GM18499 (cell line): ENCODE measurements around the gene PLAGL1.
"Not testable (repeated sequence)": the region's sequence is repeated elsewhere in the genome, so short reads cannot be mapped to it uniquely, and the experiment has no call there.

ENCODE experiments used
- ATAC-seq: cut with Tn5 transposase; IDR thresholded peaks from one replicate; pipeline ENCODE4 v1.9.1; 2021; ENCODE audit warnings: moderate number of reproducible peaks; ENCODE audit not compliant: insufficient read depth, unreplicated experiment

PLAGL1 gene

GRCh38 chr6:143941852-143942627 is 66.0 kb downstream of the PLAGL1 start:
- ATAC-seq: no peak

GRCh38 chr6:143940011-143940597 is 68.0 kb downstream of the PLAGL1 start:
- peak; percentile 78 for ATAC-seq

- no peak for ATAC-seq
These were observed 68.7 kb downstream of the PLAGL1 start for GRCh38 chr6:143939364-143939763.

- no peak for ATAC-seq
These were observed 70.4 kb downstream of the PLAGL1 start for GRCh38 chr6:143937668-143937970.

GRCh38 chr6:143936778-143937667 is 71.0 kb downstream of the PLAGL1 start:
- ATAC-seq: no peak

- ATAC-seq: no peak
These were observed 71.7 kb downstream of the PLAGL1 start for GRCh38 chr6:143936347-143936746.

- ATAC-seq: no peak
These were observed 73.2 kb downstream of the PLAGL1 start for GRCh38 chr6:143934867-143935266.

GRCh38 chr6:143934331-143934730 is 73.7 kb downstream of the PLAGL1 start:
- no peak for ATAC-seq

- ATAC-seq: no peak
These were observed 78.1 kb downstream of the PLAGL1 start for GRCh38 chr6:143929975-143930374.

GRCh38 chr6:143928853-143929252 is 79.2 kb downstream of the PLAGL1 start:
- no peak for ATAC-seq

GRCh38 chr6:143917026-143917425 is 91.0 kb downstream of the PLAGL1 start:
- not testable (repeated sequence) for ATAC-seq

GRCh38 chr6:143912671-143913070 is 95.4 kb downstream of the PLAGL1 start:
- no peak for ATAC-seq

GRCh38 chr6:143911028-143911427 is 97.0 kb downstream of the PLAGL1 start:
- ATAC-seq: no peak

GRCh38 chr6:143902827-143903226 is 105.2 kb downstream of the PLAGL1 start:
- no peak for ATAC-seq

GRCh38 chr6:143901885-143902750 is 105.9 kb downstream of the PLAGL1 start:
- peak; percentile 94 for ATAC-seq

- no peak for ATAC-seq
These were observed 107.7 kb downstream of the PLAGL1 start for GRCh38 chr6:143900358-143900757.

- ATAC-seq: no peak
These were observed 111.8 kb downstream of the PLAGL1 start for GRCh38 chr6:143896126-143896860.

- ATAC-seq: no peak
These were observed 113.4 kb downstream of the PLAGL1 start for GRCh38 chr6:143894655-143895054.
